Kidney (tissue), 14 donors: Measurements from ENCODE around the gene PLA2G4E. TPM values are rescaled to one million over a fixed set of nuclear protein-coding genes. Genes with fewer than 3 reads are reported as not detected.

ENCODE experiments used
- DNase-seq, 5 donors: peaks; one replicate each; pipeline ENCODE4 v3.0.0-alpha.2; 2013 to 2020
- FAIRE-seq: peaks from 2 replicates; lab custom pipeline; 2012; peaks lifted over from hg19 to GRCh38; lab: Jason Lieb, UNC
- H3K27ac ChIP-seq, 2 donors: one replicate each; pipeline ENCODE4 v1.7.0; 2013; ENCODE audit warnings: low read depth in 2 of 2, low read length in 2 of 2, inconsistent platforms in 1 of 2
- H3K27me3 ChIP-seq: one replicate; pipeline ENCODE4 v1.7.1; 2013; ENCODE audit warnings: low read length, inconsistent platforms; ENCODE audit not compliant: control insufficient read depth, insufficient read depth
- H3K36me3 ChIP-seq, 3 donors: one replicate each; pipeline versions ENCODE4 v1.7.0 to v1.7.1; 2013; ENCODE audit warnings: low read length in 3 of 3, control low read depth in 1 of 3, inconsistent platforms in 1 of 3; ENCODE audit not compliant: insufficient read depth in 3 of 3, control insufficient read depth in 2 of 3
- H3K4me1 ChIP-seq, 3 donors: one replicate each; pipeline versions ENCODE4 v1.7.0 to v1.7.1; 2013; ENCODE audit warnings: low read length in 3 of 3, inconsistent platforms in 1 of 3, low read depth in 1 of 3; ENCODE audit not compliant: control insufficient read depth in 2 of 3, insufficient read depth in 2 of 3
- H3K4me3 ChIP-seq, 3 donors: one replicate each; pipeline versions ENCODE4 v1.7.0 to v1.8.1; 2013; ENCODE audit warnings: low read length in 3 of 3, control low read depth in 1 of 3, inconsistent platforms in 1 of 3
- H3K9ac ChIP-seq, 3 donors: one replicate each; pipeline versions ENCODE4 v1.7.0 to v1.7.1; 2013; ENCODE audit warnings: low read length in 3 of 3, control low read depth in 1 of 3, inconsistent platforms in 1 of 3
- H3K9me3 ChIP-seq, 3 donors: one replicate each; pipeline versions ENCODE4 v1.7.0 to v1.7.1; 2013; ENCODE audit warnings: low read length in 3 of 3, control low read depth in 1 of 3, inconsistent platforms in 1 of 3; ENCODE audit not compliant: control insufficient read depth in 2 of 3, insufficient read depth in 1 of 3
- CTCF ChIP-seq: IDR thresholded peaks from 3 replicates; pipeline ENCODE4 v1.5.1; 2012; ENCODE audit warnings: mild to moderate bottlenecking, moderate library complexity, borderline replicate concordance; ENCODE audit not compliant: insufficient read depth; ENCODE audit errors: extremely low read depth
- intact Hi-C: fragments of 100-400 bp; cut with DNase I; formaldehyde crosslinking; loops from one replicate; pipeline ENCODE4 v1.11.1; 2022
- polyA plus RNA-seq: library from polyadenylated mRNA; stranded (reverse); fragments of 350-450 nt; fragmentation: Illumina TruSeq; extraction: RNeasy Lipid Tissue Mini Kit (QIAGEN cat#74804); gene quantifications from one replicate; pipeline ENCODE4 v1.2.3, GENCODE V29; 2014; ENCODE audit warnings: low read depth, low replicate concordance; ENCODE audit not compliant: insufficient read depth
- total RNA-seq: library from RNA; stranded (reverse); fragmentation: NEBNext Ultra II Directional; extraction: Animal tissue kit (Norgen Biotek cat#: 25700); gene quantifications from one replicate; pipeline ENCODE4 v1.2.1, GENCODE V29; 2021
- donor health status: control.
- donor health status: control.
- donor health status: control.
- donor health status: control.
- donor health status: control.
- donor health status: DM: yes; HTN: yes; CAD: no.
- donor health status: Normal renal cell carcinoma (clear cell type).

PLA2G4E gene
- total and polyA plus RNA-seq, 2 donors from 2014 or later, result not detected

- no peak for FAIRE-seq
- intact Hi-C loops, result no loop called here
- no peak overlapping the region for H3K9ac ChIP-seq
These were observed 31.1 kb downstream of the PLA2G4E start for GRCh38 chr15:41989573-41990242.

GRCh38 chr15:41988896-41989572, 31.8 kb downstream of the PLA2G4E start:
- no peaks in the 10 kb centered on the region for H3K4me1 ChIP-seq
- no peaks in the 10 kb centered on the region for H3K36me3 ChIP-seq
- H3K9ac ChIP-seq, result no peak overlapping the region
- no peak for TF ChIP-seq CTCF
- DNase-seq (no peak), FAIRE-seq (no peak)
- H3K4me3 ChIP-seq, result no peak overlapping the region
- no peak overlapping the region for H3K27ac ChIP-seq
- intact Hi-C loops, result no loop called here
- no peaks in the 10 kb centered on the region for H3K27me3 ChIP-seq
- no peaks in the 10 kb centered on the region for H3K9me3 ChIP-seq

More at GRCh38 chr15:41989573-41990242, 31.1 kb downstream of the PLA2G4E start:
- no peak overlapping the region for H3K4me3 ChIP-seq
- no peaks in the 10 kb centered on the region for H3K4me1 ChIP-seq
- peak; percentile 79 to 92 (median 90) for DNase-seq
- no peaks in the 10 kb centered on the region for H3K9me3 ChIP-seq
- H3K27ac ChIP-seq, result no peak overlapping the region
- no peaks in the 10 kb centered on the region for H3K36me3 ChIP-seq
- no peaks in the 10 kb centered on the region for H3K27me3 ChIP-seq
- TF ChIP-seq CTCF, result peak; percentile 96

- H3K36me3 ChIP-seq, result no peaks in the 10 kb centered on the region
- H3K27me3 ChIP-seq, result no peaks in the 10 kb centered on the region
- intact Hi-C loops, result no loop called here
- no peak overlapping the region for H3K27ac ChIP-seq
- no peak overlapping the region for H3K4me3 ChIP-seq
- H3K9ac ChIP-seq, result no peak overlapping the region
- TF ChIP-seq CTCF, result no peak
- FAIRE-seq, result no peak
- H3K9me3 ChIP-seq, result no peaks in the 10 kb centered on the region
- no peaks in the 10 kb centered on the region for H3K4me1 ChIP-seq
- DNase-seq, result no peak
These were observed 32.9 kb downstream of the PLA2G4E start for GRCh38 chr15:41987925-41988275.
